Stromal cell of bone marrow (primary cell): ENCODE results near the gene CEACAM21.
A peak's percentile ranks its signal among the peaks of the same experiment; 100 is the strongest.

Experiments used
- DNase-seq: peaks from one replicate; pipeline ENCODE4 v3.0.0-alpha.2; 2012; ENCODE audit warnings: low read depth

The CEACAM21 gene

DNA sequence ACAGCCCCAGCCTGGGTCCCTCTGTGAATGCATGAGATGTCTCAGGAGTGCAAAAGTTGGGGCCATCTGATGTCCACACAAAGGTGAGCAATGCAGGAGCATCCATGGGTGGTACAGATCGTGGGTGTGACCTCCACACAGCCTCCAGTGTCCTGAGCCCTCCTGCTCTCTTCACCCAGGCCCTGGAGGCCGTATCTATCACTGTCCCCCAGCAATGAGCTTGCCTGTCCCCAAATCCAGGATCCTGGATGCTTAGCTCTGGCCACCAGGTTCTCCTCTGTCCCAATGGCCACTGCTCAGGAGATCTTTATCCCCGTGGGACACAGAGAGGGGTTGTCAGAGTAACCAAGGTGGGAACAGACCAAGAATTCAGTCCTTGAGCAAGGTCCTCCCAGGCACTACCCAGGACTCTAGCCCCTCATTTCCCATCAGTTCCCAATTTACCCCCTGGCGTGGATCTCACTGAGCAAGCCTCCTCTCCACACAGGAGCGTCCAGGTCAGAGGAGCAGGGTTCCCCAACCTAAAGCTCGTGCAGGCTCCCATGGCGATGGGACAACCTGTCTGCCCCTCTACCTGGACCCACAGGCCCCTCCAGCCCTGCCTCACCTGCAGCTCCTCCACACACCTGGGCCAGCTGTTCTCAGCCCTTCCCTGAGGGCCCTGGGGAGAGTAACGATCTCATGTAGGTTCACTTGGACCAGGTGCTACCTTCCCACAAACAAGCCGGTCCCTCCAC is 11.3 kb downstream of the CEACAM21 start:
- DNase-seq: no peak

- no peak for DNase-seq
Observed at GRCh38 chr19:41587838-41588210, 11.9 kb downstream of the CEACAM21 start.

DNA sequence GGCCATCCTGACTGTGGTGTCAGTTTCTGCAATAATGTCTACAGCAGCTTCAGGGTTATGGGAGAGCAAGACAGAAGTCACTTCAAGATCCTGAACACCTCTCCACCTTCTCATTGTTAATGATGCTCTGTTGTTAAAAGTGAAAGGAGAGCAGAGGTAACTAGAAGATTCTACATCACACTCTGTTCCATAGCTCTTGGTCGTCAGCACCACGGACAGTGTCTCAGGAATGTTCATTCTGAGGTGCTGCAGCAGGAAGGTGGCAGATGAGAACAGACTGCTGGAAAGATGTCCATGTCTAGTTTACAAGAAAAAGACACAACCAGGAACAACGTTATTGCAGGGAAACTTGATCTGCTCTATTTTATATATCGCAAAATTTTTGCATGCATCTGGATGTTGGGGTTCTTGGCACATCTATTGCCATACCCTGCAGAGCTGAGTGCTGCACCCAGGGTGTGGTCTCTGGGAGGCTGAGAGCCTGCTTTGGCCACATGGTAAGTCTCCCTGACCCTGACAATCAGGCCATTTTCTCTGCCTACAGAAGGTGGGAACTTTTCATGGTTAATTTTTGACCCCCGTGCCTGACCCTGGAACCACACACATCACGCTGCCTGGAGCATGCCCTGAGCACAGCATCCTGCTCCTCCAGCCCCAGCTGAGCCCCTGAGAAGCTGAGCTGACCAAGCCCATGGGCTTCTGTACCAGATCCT is 12.7 kb downstream of the CEACAM21 start:
- peak; percentile 2 for DNase-seq

DNA sequence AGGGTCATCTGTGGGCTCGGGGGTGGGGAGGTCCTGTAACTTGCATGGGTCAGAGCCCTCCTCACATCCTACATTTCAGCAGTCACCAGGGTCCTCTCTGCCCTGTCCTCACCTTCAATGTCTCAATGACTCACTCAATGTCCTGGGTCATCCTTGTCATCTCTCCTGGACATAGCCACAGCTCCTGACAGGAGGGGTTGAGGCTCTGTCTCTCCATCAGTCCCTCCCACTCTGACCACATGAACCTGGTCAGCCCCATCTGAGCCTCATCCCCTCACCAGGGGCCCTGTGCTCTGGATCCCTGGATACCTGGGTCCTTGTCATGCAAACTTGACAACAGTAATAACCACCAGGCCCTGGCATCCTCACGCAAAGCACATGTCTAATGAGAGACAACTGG is 13.4 kb downstream of the CEACAM21 start:
- no peak for DNase-seq

DNA sequence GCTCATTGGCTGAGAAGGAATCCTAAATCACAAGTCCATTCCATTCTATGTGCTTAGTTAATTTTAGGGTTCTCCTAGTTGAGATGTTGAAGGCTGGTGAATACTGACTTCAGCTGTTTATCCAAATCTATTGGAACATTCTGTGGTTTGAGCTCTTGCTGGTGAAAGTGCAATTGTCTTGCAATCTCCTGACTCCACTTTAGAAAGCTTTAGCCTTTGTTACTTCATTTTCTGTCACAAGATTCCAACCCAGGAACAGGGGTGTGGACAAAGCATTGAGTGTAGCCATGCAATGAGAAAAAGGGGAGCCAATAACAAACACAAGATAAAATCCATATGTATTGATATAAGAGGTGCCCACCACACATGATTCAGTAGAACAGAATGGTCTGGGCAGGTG is 15.0 kb downstream of the CEACAM21 start:
- DNase-seq: no peak

GRCh38 chr19:41591951-41592562 is 16.1 kb downstream of the CEACAM21 start:
- DNase-seq: no peak

- peak; percentile 50 for DNase-seq
Observed at GRCh38 chr19:41595258-41595889, 19.4 kb downstream of the CEACAM21 start.

DNA sequence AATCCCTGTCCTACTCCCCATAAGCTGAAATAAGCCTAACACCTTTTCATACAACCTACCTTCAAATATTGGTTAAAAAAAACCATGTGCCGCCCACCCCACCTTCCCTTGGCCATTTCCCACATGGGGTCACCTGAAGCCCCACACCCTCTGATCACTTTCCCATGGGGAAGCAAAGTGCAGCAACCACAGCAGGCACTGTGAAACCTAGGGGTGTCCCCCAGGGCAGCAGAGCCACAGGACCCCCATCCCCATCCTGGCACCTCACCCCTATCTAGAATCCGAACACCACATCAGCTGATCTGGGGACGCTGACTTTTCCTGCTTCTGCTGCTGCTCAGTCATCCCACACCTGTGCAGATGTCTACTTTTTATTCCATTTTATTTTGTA is 19.9 kb downstream of the CEACAM21 start:
- no peak for DNase-seq

GRCh38 chr19:41597600-41598041 is 21.7 kb downstream of the CEACAM21 start:
- DNase-seq: peak; percentile 32

GRCh38 chr19:41599175-41599966 is 23.4 kb downstream of the CEACAM21 start:
- no peak for DNase-seq

GRCh38 chr19:41601771-41602170 is 25.8 kb downstream of the CEACAM21 start:
- no peak for DNase-seq

DNA sequence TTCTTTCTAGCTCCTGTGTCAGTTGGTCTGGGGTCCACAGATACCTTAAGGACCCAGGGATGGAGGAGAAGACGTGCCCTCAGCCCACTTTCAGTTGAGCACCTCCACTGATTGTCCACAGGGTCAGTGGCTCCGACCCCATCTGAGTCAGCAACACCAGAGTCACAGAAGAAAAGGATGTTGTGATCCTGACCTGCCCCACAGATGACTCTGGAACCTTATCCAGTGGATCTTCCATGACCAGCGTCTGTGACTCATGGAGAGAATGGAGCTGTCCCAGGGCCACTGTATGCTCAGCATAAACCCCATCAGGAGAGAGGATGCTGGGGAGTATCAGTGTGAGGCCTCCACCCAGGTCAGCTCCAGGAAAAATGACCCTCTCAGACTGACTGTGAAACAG is 28.9 kb downstream of the CEACAM21 start:
- DNase-seq: no peak

- no peak for DNase-seq
Observed at GRCh38 chr19:41606215-41606837, 30.4 kb downstream of the CEACAM21 start.

DNA sequence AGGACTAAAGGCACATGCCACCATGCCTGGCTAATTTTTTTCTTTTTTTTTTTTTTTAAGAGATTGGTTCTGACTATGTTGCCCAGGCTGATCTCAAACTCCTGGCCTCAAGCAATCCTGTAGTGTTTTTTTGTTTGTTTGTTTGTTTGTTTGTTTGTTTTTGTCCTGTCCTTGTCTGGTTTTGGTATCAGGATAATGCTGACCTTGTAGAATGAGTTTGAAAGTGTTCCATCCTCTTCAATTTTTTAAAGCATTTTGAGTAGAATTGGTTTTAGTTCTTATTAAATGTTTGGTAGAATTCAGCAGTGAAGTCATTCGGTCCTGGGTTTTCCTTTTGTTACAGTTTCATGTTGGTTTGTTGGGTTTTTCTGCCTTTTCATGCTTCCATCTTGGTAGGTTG is 31.7 kb downstream of the CEACAM21 start:
- no peak for DNase-seq

DNA sequence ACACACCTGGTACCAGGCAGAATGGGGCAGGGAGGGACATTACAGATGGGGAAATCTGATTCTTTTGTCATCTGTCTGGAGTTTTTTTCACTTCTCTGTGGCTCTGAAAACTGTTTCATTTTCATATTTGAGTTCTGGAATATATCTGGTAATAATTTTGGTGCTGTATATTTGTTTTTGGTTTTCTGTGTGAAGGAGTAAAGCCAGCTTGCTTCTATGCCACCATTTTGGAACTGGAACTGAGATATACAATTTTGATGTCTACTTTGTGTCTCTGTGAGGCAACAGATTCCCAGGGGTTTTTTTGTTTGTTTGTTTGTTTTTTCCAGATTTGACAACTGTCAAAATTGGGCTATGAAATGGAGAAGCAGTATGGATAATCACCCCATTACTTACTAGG is 34.8 kb downstream of the CEACAM21 start:
- no peak for DNase-seq

- DNase-seq: no peak
Observed at GRCh38 chr19:41612483-41612882, 36.5 kb downstream of the CEACAM21 start.

GRCh38 chr19:41615207-41615606 is 39.2 kb downstream of the CEACAM21 start:
- DNase-seq: no peak

DNA sequence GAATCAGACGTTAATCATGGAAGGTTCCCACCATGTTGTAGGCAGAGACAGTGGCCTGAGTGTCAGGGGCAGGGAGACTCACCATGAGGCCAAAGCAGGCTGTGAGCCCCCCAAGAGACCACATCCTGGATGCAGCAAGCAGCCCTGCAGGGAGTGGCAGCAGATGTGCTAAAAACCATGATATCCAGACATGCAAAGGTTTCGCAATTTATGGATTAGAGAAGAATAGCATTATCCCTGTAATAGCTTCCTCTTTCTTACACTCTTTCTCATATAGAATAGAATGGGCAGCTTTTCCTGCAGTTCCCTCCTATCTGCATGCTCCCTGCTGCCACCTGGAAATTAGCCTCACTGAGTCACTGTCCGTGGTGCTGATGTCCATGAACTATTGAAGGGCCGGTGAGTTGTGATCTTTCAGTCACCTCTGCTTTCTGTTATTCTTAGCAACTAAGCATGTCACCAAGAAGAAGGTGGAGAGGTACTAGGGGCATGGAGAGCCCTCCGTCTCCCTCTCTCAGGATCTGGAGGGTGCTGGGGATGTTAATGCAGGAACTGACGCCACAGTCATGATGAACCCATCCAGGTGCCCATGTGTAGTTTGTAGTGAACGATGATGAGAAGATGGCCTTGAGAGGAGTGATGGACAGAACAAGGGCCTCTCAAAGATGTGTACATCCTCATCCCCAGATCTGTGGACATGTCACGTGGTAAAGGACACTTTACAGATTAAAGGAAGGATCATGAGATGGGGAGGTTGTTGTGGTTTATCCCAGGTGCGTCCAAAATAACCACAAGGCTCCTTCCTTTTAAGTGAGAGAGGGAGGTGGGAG is 41.0 kb downstream of the CEACAM21 start:
- peak; percentile 1 for DNase-seq

DNA sequence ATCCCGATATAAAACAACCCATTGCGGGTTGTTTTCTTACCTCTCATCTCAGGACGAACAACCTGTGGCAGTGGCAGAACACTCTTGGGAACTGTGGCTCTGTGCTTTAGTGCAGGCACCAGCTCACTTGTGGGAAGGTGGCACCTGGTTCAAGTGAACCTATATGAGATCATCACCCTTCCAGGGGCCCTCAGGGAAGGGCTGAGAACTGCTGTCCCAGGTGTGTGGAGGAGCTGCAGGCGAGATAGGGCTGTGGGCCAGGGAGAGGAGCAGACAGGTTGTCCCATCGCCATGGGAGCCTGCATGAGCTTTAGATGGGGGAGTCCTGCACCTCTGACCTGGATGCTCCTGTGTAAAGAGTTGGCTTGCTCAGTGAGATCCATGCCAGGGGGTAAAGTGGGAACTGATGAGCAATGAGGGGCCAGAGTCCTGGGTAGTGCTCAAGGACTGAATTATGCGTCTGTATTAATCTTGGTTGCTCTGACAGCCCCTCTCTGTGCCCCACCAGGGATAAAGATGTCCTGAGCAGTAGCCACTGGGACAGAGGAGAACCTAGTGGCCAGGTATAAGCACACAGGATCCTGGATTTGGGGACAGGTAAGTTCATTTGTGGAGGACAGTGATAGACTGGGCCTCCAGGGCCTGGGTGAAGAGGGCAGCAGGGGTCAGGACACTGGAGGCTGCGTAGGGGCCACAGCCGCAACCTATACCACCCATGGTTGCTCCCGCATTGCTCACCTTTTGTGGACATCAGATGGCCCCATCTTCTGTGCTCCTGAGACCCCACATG is 42.2 kb downstream of the CEACAM21 start:
- DNase-seq: no peak
